Measurements from ENCODE around the gene KRT20.
A peak's percentile ranks its signal among the peaks of the same experiment; 100 is the strongest.
"Not testable (repeated sequence)": the region's sequence is repeated elsewhere in the genome, so short reads cannot be mapped to it uniquely, and the experiment has no call there.

KRT20 gene

GRCh38 chr17:40896916-40897455 is 11.9 kb upstream of the KRT20 start:
- no peak for DNase-seq (ENCODE audit: low read depth, low spot score)

DNA sequence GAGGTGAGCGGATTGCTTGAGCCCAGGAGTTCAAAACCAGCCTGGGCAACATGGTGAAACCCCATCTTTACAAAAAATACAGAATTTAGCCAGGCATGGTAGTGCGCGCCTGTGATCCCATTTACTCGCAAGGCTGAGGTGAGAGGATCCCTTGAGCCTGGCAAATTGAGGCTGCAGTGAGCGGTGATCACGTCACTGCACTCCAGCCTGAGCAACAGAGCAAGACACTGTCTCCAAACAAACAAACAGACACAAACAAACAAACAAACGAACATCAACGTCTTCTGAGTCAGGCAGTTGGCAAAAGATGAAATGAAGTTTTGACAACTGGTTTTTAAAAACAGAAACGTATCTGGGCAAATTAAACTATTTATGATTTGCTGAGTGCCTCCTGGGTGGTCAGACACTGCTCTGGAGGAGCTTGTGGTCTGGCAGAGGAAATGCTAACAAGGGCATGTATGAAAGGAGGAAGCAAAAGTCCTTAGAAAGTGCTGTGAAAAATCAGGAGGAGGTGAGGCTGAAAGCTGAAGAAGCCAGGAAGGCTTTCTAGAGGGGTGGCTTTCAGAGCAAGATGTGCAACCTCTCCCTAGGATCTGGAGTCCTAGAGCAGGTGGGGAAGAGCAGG is 10.2 kb upstream of the KRT20 start:
- DNase-seq (ENCODE audit: low read depth, low spot score), result no peak

DNA sequence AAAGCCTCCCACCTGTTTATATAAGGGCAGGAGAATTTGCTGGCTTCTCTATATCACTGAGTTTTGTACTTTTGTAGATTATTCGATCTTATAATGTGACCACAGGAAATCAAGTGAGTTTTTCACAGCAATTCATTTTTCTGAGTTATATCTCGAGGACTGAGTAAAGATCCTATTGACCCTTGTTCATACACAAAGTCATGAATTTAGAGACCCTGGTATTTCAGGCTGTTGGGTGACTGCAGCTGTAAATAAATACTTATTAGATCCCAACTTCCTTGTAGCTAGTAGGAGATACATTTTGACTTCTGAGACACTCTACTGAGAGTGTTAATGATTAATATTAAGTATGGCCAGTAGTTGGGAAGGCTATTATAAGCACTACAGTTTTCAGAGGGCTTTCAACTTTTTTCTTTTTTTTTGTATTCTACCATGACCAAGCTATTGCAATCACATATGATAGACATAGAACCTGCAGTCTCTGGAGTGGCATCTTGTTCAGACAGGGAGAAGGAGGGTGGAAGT is 3.2 kb upstream of the KRT20 start:
- no peak for DNase-seq (ENCODE audit: low read depth, low spot score)

DNA sequence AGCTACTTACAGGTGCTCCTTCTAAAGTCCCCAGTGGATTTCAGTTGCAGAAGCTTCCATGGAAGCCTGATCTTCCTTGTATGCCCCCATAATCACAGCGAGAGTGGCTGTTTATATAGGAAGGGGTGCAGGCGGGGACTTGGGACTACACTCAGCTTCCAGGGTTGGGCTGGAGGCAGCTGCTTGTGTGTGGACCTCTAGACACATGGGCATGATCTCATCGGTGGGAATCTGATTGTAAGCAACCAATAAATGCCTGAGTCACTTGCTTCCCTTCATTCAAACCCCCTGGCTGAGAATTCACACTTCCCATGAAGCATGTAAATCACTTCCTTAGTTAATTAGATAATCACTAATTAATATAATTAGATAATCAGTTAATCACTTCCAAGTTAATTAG is 1.0 kb upstream of the KRT20 start:
- DNase-seq (ENCODE audit: low read depth, low spot score), result no peak

DNA sequence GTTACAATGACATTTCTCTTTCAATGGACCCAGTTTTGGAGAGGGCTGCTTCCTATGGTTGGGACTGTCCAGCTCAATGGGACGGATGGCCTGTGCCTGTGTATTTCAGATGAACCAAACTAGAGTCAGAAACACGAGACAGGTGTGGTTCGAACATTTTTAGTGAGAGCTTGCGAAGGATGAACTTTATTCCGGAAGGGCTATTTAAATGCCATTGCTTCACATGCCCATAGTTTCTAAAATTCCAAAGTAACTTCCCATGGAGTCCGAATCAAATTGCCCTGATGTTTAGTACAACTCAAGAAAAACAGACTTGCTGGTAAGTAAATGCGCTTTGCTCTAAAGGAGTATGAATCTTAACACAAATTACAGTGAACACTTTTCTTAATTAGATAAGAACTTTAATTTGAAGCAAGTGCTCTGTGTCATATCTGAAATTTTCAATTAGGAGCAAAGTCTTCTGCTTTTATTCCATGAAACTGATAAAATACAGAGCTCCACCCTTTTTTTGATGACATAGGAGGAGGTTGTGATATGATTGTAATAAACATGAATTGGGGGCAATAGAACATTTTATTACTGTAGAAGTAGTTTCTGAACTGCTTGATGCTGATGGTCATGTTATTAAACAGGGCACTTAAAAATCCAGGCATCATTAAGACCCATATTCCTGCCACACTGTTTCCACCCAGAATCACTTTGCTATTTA is 1.3 kb downstream of the KRT20 start:
- DNase-seq (ENCODE audit: low read depth, low spot score), result no peak

GRCh38 chr17:40883031-40883430 is 2.0 kb downstream of the KRT20 start:
- no peak for DNase-seq (ENCODE audit: low read depth, low spot score)

DNA sequence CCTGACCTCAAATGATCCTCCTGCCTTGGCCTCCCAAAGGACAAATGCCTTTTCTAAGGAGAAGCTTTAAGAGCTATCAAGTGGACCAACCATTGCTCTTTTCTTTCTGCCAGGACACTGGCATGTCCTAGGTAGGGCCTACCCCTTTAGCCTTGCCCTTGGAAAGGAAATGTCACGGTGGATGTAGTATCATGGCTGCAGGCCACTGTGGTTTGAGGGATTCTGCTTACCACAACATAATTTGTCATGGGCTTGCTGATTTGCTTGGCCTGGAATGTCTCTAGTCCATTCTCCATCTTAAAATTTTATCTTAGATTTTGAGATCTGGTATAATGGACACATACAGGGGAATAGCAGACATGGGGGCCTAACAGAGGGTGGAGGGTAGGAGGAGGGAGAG is 6.0 kb downstream of the KRT20 start:
- DNase-seq (ENCODE audit: low read depth, low spot score), result no peak

- DNase-seq (ENCODE audit: low read depth, low spot score), result no peak
Observed at GRCh38 chr17:40878044-40878443, 7.0 kb downstream of the KRT20 start.

- DNase-seq (ENCODE audit: low read depth, low spot score), result no peak
Observed at GRCh38 chr17:40873801-40874200, 11.2 kb downstream of the KRT20 start.

- no peak for DNase-seq (ENCODE audit: low read depth, low spot score)
Observed at GRCh38 chr17:40873255-40873654, 11.8 kb downstream of the KRT20 start.

- DNase-seq (ENCODE audit: low read depth, low spot score), result no peak
Observed at GRCh38 chr17:40872416-40872815, 12.6 kb downstream of the KRT20 start.

DNA sequence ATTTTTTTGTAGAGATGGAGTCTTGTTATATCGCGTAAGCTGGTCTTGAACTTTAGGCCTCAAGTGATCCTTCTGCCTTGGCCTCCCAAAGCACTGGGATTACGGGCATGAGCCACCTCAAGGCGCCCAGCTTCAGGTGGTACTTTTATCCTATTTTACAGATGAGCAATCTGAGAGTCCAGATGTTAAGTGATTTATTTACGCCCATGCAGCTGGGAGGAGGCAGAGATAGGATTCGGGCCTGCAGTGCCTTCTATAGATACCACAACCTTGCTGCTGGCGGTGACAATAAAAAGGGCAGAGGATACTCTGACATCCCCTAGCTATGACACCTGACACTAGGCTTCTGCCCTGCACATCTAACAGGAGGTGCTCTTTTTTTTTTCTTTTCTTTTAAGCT is 13.7 kb downstream of the KRT20 start:
- no peak for DNase-seq (ENCODE audit: low read depth, low spot score)

- peak; percentile 18 for DNase-seq (ENCODE audit: low read depth, low spot score)
Observed at GRCh38 chr17:40870136-40870535, 14.9 kb downstream of the KRT20 start.

GRCh38 chr17:40866838-40867237 is 18.2 kb downstream of the KRT20 start, which contains the start of gene KRT12:
Gene KRT12 (minus strand): TSS chr17:40867223. CDS start chr17:40867186, 37 bp downstream.
- DNase-seq (ENCODE audit: low read depth, low spot score), result no peak

GRCh38 chr17:40864661-40865390 is 20.2 kb downstream of the KRT20 start:
- no peak for DNase-seq (ENCODE audit: low read depth, low spot score)

DNA sequence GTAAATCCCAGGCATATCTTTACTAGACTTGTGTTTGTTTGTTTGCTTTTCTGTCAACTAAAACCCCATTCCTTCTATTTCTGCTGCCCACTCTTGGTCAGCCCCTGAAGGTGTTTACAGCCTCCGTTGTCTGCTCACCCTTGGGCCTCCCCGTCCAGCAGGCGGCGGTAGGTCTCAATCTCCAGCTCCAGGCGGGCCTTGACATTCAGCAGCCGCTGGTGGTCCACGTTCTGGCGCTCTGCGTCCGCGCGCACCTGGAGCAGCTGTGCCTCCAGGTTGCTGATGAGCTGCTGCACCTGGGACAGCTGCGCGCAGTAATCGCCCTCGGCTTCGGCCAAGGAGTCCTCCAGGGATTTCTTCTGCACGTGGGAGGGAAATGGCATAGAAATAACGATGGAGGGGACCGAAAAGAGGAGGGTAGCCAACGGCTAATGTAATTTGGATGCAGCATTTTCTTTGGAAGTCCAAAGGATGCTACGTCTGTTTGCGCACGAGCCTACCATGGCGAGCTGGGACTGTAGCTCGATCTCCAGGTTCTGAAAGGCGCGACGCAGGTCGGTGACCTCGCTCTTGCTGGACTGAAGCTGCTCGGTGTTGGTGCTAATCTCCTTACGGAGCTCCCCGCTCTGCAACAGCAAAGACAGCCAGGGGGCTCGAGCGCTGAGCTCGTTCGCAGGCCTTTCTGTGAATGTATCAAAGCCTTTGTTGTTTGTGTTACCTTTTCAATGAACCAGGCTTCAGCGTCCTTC is 21.9 kb downstream of the KRT20 start:
- peak; percentile 80 for DNase-seq (ENCODE audit: low read depth, low spot score)

- DNase-seq (ENCODE audit: low read depth, low spot score), result no peak
Observed at GRCh38 chr17:40859536-40859935, 25.5 kb downstream of the KRT20 start.

- DNase-seq (ENCODE audit: low read depth, low spot score), result not testable (repeated sequence)
Observed at GRCh38 chr17:40858667-40859066, 26.4 kb downstream of the KRT20 start.

DNA sequence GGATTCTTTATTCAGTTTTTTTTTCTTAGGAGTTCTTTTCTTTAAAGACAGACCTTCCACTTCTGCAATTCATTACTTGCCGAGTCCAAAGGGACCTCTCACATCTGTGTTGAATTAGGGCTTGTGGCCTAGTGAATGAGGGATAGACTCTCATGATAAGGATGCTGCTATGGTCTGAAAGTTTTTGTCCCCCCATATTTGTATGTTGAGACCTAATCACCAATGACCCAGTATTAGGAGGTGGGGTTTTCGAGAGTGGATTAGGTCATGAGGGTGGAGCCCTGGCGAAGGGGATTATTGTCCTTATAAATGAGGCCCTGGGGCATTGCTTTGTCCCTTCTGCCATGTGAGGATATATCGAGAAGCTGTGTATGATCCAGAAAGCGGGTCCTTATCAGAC is 27.5 kb downstream of the KRT20 start:
- DNase-seq (ENCODE audit: low read depth, low spot score), result no peak

DNA sequence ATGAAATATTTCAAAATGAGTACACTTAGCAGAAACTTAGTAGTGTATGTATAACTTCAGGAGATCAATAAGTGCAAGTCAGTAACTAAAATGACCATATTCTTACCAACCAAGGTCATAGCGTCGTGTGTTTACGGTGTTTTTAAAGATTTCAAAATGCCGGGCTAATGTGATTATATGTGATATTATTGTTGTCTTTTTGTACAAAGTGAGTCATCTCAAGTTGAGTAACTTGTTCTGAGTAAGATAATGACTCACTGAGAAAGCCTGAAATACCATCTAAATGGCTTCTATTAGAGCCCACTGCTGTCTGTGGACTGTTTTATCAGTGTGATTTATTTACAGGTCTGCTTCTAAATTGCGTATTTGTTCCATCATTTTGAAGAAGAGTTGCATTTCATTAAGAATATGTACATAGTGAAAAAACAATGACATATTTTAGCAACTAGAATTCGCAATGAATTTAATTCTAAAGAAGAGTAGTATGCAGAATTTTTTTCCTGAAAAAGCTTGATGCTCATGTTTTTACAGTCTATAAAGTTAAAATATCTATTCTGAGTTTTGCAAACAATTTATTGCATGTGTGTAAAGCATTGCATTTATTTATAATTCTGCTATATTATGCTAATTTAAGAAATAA is 30.7 kb downstream of the KRT20 start:
- DNase-seq (ENCODE audit: low read depth, low spot score), result no peak

DNA sequence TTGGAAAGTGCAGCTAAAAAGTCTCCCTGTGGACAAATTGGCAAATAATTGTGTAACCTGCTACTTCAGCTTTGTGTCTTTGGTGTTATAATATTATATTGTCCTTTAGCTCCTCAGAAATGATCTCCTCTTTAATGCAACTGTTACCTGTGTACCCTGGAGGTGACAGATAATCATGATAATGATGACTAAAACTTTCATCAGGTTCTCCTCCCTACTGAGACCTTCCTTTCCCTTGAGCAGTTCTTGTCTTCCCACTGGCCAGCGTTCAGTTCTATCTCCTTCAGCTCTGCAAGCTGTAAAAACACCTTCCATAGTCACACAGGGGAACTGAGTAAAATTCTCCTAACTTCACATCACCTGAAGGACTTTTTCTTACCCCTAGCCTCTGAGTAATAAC is 32.7 kb downstream of the KRT20 start:
- DNase-seq (ENCODE audit: low read depth, low spot score), result no peak

Measured in ELF-1 (cell line).